Breast epithelium (tissue), 4 donors: ENCODE measurements around the gene CSMD2. TPM values are rescaled to one million over a fixed set of nuclear protein-coding genes. Genes with fewer than 3 reads are reported as not detected.

ENCODE experiments used
- DNase-seq, 2 donors: peaks; one replicate each; pipeline ENCODE4 v3.0.0-alpha.2; 2019; ENCODE audit warnings: low spot score in 2 of 2
- H3K27ac ChIP-seq, 2 donors: fragments of 200-600 bp; sonication (generic) in 1 of 2; one replicate each; pipeline ENCODE4 v1.5.1; 2016 to 2019; ENCODE audit warnings: mild to moderate bottlenecking in 1 of 2
- H3K27me3 ChIP-seq, 2 donors: fragments of 200-600 bp; sonication (generic) in 1 of 2; one replicate each; pipeline versions ENCODE4 v1.5.1 to v1.6.0; 2017 to 2019; ENCODE audit warnings: control low read depth in 1 of 2, mild to moderate bottlenecking in 1 of 2
- H3K36me3 ChIP-seq: fragments of 200-600 bp; one replicate; pipeline ENCODE4 v1.5.1; 2019
- H3K4me1 ChIP-seq, 2 donors: fragments of 200-600 bp; sonication (generic); one replicate each; pipeline ENCODE4 v1.5.1; 2016 to 2019; ENCODE audit warnings: control low read depth in 1 of 2
- H3K4me3 ChIP-seq, 3 donors: fragments of 200-600 bp; sonication (generic); 1 replicate in 2 of 3; 2 replicates in 1 of 3; pipeline ENCODE4 v1.5.1; 2016 to 2019; ENCODE audit warnings: mild to moderate bottlenecking in 3 of 3, moderate library complexity in 2 of 3
- H3K9me3 ChIP-seq, 2 donors: fragments of 200-600 bp; sonication (generic) in 1 of 2; one replicate each; pipeline ENCODE4 v1.5.1; 2016 to 2019; ENCODE audit warnings: control low read depth in 1 of 2
- POLR2A ChIP-seq: fragments of 450-650 bp; IDR thresholded peaks from one replicate; pipeline ENCODE4 v1.6.1; 2016; ENCODE audit warnings: antibody characterized with exemption, mild to moderate bottlenecking, moderate library complexity
- POLR2AphosphoS5 ChIP-seq, 3 donors: sonication (generic); formaldehyde crosslinking; IDR thresholded peaks; one replicate each; pipeline ENCODE4 v1.6.1; 2017; ENCODE audit warnings: antibody characterized with exemption in 3 of 3
- intact Hi-C: fragments of 100-400 bp; cut with DNase I; formaldehyde crosslinking; loops from one replicate; pipeline ENCODE4 v1.15.1; 2023; ENCODE audit warnings: low total_unique reads
- total RNA-seq, 3 donors: library from RNA; depleted of rRNA; stranded (reverse); fragments of >200 nt; gene quantifications; one replicate each; pipeline ENCODE4 v1.1.0, GENCODE V29; 2016
- TF ChIP-seq, protein P1 (sequence below), 3 donors: fragments of 450-650 bp; IDR thresholded peaks; one replicate each; pipeline ENCODE4 v1.5.1; 2016 to 2017; ENCODE audit warnings: antibody characterized with exemption in 3 of 3, mild to moderate bottlenecking in 3 of 3, moderate library complexity in 3 of 3

The CSMD2 gene
- total RNA-seq, 3 donors from 2014 or later = 0.33 to 2.6 (median 0.44) TPM

DNA sequence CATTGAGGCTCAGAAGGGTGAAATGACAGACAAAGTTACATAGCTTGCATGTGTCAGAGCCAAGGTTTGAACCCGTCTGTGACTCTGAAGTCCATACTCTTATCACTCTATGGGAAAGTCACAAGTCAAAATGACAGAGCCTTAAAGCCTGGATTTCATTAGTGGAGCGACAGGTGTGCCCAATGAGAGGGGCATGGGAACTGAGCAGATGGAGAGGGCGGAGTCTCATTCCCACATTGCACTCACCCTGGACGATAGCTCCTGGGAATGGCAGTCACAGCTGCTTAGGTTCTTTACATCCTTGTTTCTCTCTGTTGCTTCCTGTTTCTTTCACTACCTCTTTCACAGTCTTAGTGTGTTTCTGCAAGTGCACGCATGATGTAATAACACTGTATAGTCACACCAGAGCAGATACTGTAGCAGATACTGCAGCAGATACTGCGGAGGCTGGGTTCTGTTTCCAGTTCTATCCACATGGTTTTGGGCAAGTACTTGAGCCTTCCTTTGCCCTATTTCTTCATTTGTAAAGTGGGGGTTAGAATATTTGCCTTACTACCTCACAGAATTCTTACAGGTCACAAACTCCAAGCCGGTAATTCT is 565.4 kb downstream of the CSMD2 start:
- Histone ChIP-seq H3K4me1 (no peaks in the 10 kb centered on the region), H3K27ac (no peak overlapping the region), H3K36me3 (no peaks in the 10 kb centered on the region), H3K27me3 (no peaks in the 10 kb centered on the region), H3K4me3 (no peak overlapping the region), H3K9me3 (no peaks in the 10 kb centered on the region)
- no peak for DNase-seq
- TF ChIP-seq, protein P1, sequence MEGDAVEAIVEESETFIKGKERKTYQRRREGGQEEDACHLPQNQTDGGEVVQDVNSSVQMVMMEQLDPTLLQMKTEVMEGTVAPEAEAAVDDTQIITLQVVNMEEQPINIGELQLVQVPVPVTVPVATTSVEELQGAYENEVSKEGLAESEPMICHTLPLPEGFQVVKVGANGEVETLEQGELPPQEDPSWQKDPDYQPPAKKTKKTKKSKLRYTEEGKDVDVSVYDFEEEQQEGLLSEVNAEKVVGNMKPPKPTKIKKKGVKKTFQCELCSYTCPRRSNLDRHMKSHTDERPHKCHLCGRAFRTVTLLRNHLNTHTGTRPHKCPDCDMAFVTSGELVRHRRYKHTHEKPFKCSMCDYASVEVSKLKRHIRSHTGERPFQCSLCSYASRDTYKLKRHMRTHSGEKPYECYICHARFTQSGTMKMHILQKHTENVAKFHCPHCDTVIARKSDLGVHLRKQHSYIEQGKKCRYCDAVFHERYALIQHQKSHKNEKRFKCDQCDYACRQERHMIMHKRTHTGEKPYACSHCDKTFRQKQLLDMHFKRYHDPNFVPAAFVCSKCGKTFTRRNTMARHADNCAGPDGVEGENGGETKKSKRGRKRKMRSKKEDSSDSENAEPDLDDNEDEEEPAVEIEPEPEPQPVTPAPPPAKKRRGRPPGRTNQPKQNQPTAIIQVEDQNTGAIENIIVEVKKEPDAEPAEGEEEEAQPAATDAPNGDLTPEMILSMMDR (IDR thresholded peaks at IDR 0.05) = no peak
- TF ChIP-seq POLR2AphosphoS5 (IDR thresholded peaks at IDR 0.05) = no peak
- no peak for TF ChIP-seq POLR2A
- intact Hi-C loops = no loop called here

DNA sequence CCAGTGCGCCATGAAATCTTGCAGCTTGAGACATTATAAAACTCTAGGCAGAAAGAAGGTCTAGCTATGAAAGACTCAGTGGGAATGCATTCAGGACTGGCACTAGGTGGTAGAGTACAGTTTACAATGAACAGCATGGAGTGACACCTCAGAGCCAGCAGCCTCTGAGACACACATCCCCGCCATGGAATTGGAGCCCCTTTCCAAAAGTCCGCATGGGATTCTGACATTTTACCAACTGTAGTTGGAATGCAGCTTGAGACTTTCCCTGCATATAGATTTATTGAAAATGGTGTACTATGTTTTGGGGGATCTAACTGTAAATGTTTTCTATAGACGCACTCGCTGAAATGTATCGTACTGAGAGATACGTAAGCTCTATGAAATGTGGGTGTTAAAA is 576.3 kb downstream of the CSMD2 start:
- Histone ChIP-seq H3K36me3 (no peaks in the 10 kb centered on the region), H3K4me1 (no peaks in the 10 kb centered on the region), H3K27ac (no peak overlapping the region), H3K4me3 (no peak overlapping the region), H3K27me3 (no peaks in the 10 kb centered on the region), H3K9me3 (no peaks in the 10 kb centered on the region)
- TF ChIP-seq, protein P1 (IDR thresholded peaks at IDR 0.05) = no peak
- TF ChIP-seq POLR2AphosphoS5 (IDR thresholded peaks at IDR 0.05) = no peak
- intact Hi-C loops = no loop called here
- DNase-seq = no peak

DNA sequence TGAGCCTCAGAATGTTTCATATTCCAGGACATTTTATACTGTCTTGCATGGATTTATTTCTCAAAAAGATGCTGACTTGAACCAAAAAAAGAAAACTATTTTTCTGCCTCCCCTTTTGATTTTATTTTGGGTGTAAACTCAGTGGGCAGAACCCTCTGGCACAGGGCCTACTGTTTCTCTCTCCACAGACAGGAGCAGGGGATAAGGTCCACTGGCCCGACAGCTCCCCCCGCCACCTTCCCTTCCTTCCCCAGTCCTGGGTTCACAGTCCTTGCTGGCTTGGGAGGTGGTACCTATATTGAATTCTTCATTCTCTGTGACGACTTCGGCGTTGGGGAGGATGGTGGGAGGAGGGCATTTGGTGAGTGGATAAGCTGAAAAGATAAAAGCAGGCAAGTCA is 578.2 kb downstream of the CSMD2 start:
- no peak for DNase-seq
- H3K27ac ChIP-seq = no peak overlapping the region
- H3K4me3 ChIP-seq = no peak overlapping the region
- H3K27me3 ChIP-seq = no peaks in the 10 kb centered on the region
- H3K9me3 ChIP-seq = no peaks in the 10 kb centered on the region
- no peaks in the 10 kb centered on the region for H3K4me1 ChIP-seq
- intact Hi-C loops = no loop called here
- TF ChIP-seq, protein P1 (IDR thresholded peaks at IDR 0.05) = no peak
- TF ChIP-seq POLR2AphosphoS5 (IDR thresholded peaks at IDR 0.05) (no peak), POLR2A (no peak)
- H3K36me3 ChIP-seq = no peaks in the 10 kb centered on the region

DNA sequence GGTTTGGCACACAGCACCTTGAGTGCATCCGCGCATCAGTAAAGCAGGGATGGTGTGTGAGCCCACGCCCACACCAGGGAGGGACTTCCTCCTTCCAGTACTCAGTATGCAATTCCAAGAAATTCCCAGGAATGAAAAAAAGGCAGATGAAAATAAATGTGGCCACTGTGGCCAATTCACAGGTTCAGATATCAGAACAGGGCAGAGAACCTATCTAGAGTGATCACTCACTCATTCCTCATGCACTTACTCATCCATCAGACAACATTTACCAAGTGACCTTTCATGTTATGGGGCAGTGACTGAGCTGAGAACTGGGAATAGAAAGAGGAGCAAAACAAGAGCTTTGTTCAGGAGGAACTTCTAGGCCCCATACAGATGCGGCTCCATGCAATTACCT is 578.9 kb downstream of the CSMD2 start:
- no peaks in the 10 kb centered on the region for H3K9me3 ChIP-seq
- no peak for DNase-seq
- intact Hi-C loops = no loop called here
- no peak overlapping the region for H3K4me3 ChIP-seq
- H3K4me1 ChIP-seq = no peaks in the 10 kb centered on the region
- H3K27me3 ChIP-seq = no peaks in the 10 kb centered on the region
- TF ChIP-seq POLR2AphosphoS5 (IDR thresholded peaks at IDR 0.05) = no peak
- TF ChIP-seq POLR2A = no peak
- TF ChIP-seq, protein P1 (IDR thresholded peaks at IDR 0.05) = no peak
- no peak overlapping the region for H3K27ac ChIP-seq
- H3K36me3 ChIP-seq = no peaks in the 10 kb centered on the region

DNA sequence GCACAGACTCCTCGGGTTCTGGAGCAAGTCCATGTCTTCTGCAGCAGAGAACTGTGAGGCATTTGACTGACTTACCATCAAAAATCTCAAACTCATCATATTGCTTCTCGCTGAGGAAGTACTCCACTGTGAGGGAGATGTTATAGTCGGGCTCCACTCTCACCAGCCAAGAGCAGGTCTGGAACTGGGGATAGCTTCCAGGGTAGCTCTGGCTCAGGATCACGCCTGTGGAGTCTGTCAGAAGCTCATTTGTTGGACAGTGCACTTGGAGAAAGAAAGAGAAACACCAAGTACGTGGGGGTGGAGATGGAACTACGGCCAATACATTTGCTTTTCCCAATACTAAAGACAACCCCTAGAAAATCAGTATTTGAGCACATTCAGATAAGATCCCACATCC is 581.5 kb downstream of the CSMD2 start:
- Histone ChIP-seq H3K9me3 (no peaks in the 10 kb centered on the region), H3K27ac (no peak overlapping the region), H3K27me3 (no peaks in the 10 kb centered on the region), H3K4me1 (no peaks in the 10 kb centered on the region), H3K4me3 (no peak overlapping the region), H3K36me3 (no peaks in the 10 kb centered on the region)
- TF ChIP-seq POLR2AphosphoS5 (IDR thresholded peaks at IDR 0.05) (no peak), POLR2A (no peak)
- TF ChIP-seq, protein P1 (IDR thresholded peaks at IDR 0.05) = no peak
- no peak for DNase-seq
- intact Hi-C loops = no loop called here
